ENCODE measurements around the gene PLAGL2. TPM values are rescaled to one million over a fixed set of nuclear protein-coding genes. Genes with fewer than 3 reads are reported as not detected.

PLAGL2 gene
- polyA plus RNA-seq, 1 donor from 2014 or later, result 2.7 TPM

GRCh38 chr20:32227306-32227705 is 19.8 kb upstream of the PLAGL2 start:
- Histone ChIP-seq H3K9ac (ENCODE audit: low read length) (no peak overlapping the region), H3K27ac (ENCODE audit: low read length) (no peak overlapping the region), H3K4me3 (ENCODE audit: low read length) (no peak overlapping the region), H3K79me2 (replicated peaks; ENCODE audit: insufficient read depth, low read length) (no peaks in the 10 kb centered on the region), H3K9me2 (ENCODE audit: insufficient read depth, low read length) (no peaks in the 10 kb centered on the region), H3K27me3 (ENCODE audit: insufficient read depth, low read depth, low read length) (no peaks in the 10 kb centered on the region), H2AFZ (ENCODE audit: low read depth, low read length) (no peak overlapping the region), H3K36me3 (ENCODE audit: insufficient read depth, low read length) (peaks cover 11% of the 10 kb centered on the region), H3K4me2 (ENCODE audit: low read length) (no peak overlapping the region), H3F3A (ENCODE audit: insufficient read depth, low read length, poor library complexity, severe bottlenecking) (no peaks in the 10 kb centered on the region), H3K9me3 (ENCODE audit: low read length) (no peaks in the 10 kb centered on the region), H4K20me1 (ENCODE audit: insufficient read depth) (no peaks in the 10 kb centered on the region)
- no peak for TF ChIP-seq SMC3 (conservative IDR thresholded peaks at IDR 0.05; ENCODE audit: poor library complexity)
- TF ChIP-seq, protein P1, sequence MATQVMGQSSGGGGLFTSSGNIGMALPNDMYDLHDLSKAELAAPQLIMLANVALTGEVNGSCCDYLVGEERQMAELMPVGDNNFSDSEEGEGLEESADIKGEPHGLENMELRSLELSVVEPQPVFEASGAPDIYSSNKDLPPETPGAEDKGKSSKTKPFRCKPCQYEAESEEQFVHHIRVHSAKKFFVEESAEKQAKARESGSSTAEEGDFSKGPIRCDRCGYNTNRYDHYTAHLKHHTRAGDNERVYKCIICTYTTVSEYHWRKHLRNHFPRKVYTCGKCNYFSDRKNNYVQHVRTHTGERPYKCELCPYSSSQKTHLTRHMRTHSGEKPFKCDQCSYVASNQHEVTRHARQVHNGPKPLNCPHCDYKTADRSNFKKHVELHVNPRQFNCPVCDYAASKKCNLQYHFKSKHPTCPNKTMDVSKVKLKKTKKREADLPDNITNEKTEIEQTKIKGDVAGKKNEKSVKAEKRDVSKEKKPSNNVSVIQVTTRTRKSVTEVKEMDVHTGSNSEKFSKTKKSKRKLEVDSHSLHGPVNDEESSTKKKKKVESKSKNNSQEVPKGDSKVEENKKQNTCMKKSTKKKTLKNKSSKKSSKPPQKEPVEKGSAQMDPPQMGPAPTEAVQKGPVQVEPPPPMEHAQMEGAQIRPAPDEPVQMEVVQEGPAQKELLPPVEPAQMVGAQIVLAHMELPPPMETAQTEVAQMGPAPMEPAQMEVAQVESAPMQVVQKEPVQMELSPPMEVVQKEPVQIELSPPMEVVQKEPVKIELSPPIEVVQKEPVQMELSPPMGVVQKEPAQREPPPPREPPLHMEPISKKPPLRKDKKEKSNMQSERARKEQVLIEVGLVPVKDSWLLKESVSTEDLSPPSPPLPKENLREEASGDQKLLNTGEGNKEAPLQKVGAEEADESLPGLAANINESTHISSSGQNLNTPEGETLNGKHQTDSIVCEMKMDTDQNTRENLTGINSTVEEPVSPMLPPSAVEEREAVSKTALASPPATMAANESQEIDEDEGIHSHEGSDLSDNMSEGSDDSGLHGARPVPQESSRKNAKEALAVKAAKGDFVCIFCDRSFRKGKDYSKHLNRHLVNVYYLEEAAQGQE (IDR thresholded peaks at IDR 0.05; ENCODE audit: borderline replicate concordance), result no peak
- no peak for TF ChIP-seq POLR2AphosphoS5 (IDR thresholded peaks at IDR 0.05)

- Histone ChIP-seq H3K4me2 (ENCODE audit: low read length) (no peak overlapping the region), H3K79me2 (replicated peaks; ENCODE audit: insufficient read depth, low read length) (no peaks in the 10 kb centered on the region), H3K36me3 (ENCODE audit: insufficient read depth, low read length) (peaks cover 8% of the 10 kb centered on the region), H3K9me2 (ENCODE audit: insufficient read depth, low read length) (no peaks in the 10 kb centered on the region), H4K20me1 (ENCODE audit: insufficient read depth) (no peaks in the 10 kb centered on the region), H3F3A (ENCODE audit: insufficient read depth, low read length, poor library complexity, severe bottlenecking) (no peaks in the 10 kb centered on the region), H3K4me3 (ENCODE audit: low read length) (no peak overlapping the region), H3K27ac (ENCODE audit: low read length) (no peak overlapping the region), H2AFZ (ENCODE audit: low read depth, low read length) (no peak overlapping the region), H3K27me3 (ENCODE audit: insufficient read depth, low read depth, low read length) (no peaks in the 10 kb centered on the region), H3K9me3 (ENCODE audit: low read length) (no peaks in the 10 kb centered on the region), H3K9ac (ENCODE audit: low read length) (no peak overlapping the region)
- TF ChIP-seq, protein P1 (IDR thresholded peaks at IDR 0.05; ENCODE audit: borderline replicate concordance), result no peak
Observed at GRCh38 chr20:32226391-32226790, 18.8 kb upstream of the PLAGL2 start.

- H3K9me3 ChIP-seq (ENCODE audit: low read length), result no peaks in the 10 kb centered on the region
- no peaks in the 10 kb centered on the region for H3K9me2 ChIP-seq (ENCODE audit: insufficient read depth, low read length)
- peaks cover 7% of the 10 kb centered on the region for H3K36me3 ChIP-seq (ENCODE audit: insufficient read depth, low read length)
- H4K20me1 ChIP-seq (ENCODE audit: insufficient read depth), result no peaks in the 10 kb centered on the region
- TF ChIP-seq CTCF (IDR thresholded peaks at IDR 0.05; ENCODE audit: poor library complexity, severe bottlenecking), result no peak
- no peak overlapping the region for H3K4me2 ChIP-seq (ENCODE audit: low read length)
- H3F3A ChIP-seq (ENCODE audit: insufficient read depth, low read length, poor library complexity, severe bottlenecking), result no peaks in the 10 kb centered on the region
- no peaks in the 10 kb centered on the region for H3K27me3 ChIP-seq (ENCODE audit: insufficient read depth, low read depth, low read length)
- H3K79me2 ChIP-seq (replicated peaks; ENCODE audit: insufficient read depth, low read length), result no peaks in the 10 kb centered on the region
- no peak overlapping the region for H2AFZ ChIP-seq (ENCODE audit: low read depth, low read length)
- H3K4me3 ChIP-seq (ENCODE audit: low read length), result no peak overlapping the region
- H3K9ac ChIP-seq (ENCODE audit: low read length), result no peak overlapping the region
- no peak overlapping the region for H3K27ac ChIP-seq (ENCODE audit: low read length)
Observed at GRCh38 chr20:32224463-32224862, 16.9 kb upstream of the PLAGL2 start.

Data from neural cell (in vitro differentiated cells).